ENCODE measurements around the gene TSPYL4.

DNA sequence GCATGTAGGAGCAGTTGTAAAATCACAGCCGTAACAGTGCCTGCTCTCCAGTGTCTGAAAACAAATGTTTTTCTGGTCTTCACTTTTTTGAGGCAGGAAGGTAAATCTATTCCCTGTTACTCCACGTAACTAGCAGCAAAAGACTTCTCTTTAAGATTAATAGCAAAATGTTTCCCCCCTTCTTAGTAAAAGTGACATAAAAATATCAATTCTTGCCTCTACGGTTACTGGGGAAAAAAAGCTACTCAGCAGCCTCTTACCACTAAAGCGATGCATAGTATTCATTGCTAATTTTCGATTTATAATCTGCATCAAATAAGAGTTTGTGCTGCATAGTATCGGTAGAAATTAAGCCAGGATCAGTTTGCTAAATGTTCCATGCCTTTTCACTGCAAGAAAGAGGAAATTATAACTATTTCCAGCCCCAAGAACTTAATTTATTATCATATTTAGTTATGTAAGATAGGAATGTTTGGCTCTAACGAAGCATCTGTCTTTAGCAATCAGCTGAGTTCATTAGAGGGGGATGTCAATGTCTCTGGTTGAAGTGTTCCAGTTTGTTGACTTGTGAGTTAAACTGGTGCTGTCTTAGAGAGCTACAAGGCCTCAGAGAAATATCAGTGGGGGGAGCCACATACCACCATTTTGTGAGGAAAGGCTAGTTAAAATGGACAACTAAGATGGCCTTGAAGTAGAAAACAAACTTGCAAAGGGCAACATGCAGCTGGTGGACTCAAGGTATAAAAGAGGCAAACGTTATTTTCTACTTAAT, 26.5 kb upstream of the TSPYL4 start:
- TF ChIP-seq, protein P1, sequence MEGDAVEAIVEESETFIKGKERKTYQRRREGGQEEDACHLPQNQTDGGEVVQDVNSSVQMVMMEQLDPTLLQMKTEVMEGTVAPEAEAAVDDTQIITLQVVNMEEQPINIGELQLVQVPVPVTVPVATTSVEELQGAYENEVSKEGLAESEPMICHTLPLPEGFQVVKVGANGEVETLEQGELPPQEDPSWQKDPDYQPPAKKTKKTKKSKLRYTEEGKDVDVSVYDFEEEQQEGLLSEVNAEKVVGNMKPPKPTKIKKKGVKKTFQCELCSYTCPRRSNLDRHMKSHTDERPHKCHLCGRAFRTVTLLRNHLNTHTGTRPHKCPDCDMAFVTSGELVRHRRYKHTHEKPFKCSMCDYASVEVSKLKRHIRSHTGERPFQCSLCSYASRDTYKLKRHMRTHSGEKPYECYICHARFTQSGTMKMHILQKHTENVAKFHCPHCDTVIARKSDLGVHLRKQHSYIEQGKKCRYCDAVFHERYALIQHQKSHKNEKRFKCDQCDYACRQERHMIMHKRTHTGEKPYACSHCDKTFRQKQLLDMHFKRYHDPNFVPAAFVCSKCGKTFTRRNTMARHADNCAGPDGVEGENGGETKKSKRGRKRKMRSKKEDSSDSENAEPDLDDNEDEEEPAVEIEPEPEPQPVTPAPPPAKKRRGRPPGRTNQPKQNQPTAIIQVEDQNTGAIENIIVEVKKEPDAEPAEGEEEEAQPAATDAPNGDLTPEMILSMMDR (IDR thresholded peaks at IDR 0.05): no peak
- TF ChIP-seq POLR2A (IDR thresholded peaks at IDR 0.05): no peak
